B cell (primary cell): ENCODE data around the gene TEX11. TPM values are rescaled to one million over a fixed set of nuclear protein-coding genes. Genes with fewer than 3 reads are reported as not detected.

Source experiments
- ATAC-seq: fragments of 200-7000 bp; cut with Tn5 transposase; one replicate; pipeline ENCODE4 v1.10.0; 2021; ENCODE audit warnings: low read depth, mild to moderate bottlenecking, moderate number of reproducible peaks, moderate library complexity
- CTCF ChIA-PET: fragments of 350-600 bp; sonication (Branson Sonifier 250); formaldehyde crosslinking; loops from one replicate; lab custom pipeline; 2021; ENCODE audit warnings: antibody characterized with exemption, inconsistent platforms; lab: Charles Lee
- POLR2A ChIA-PET: fragments of 350-600 bp; sonication (Branson Sonifier 250); formaldehyde crosslinking; loops from one replicate; lab custom pipeline; 2021; ENCODE audit warnings: antibody characterized with exemption; lab: Charles Lee
- DNase-seq: peaks from one replicate; pipeline ENCODE4 v3.0.0; 2013
- H2AFZ ChIP-seq: 2 replicates; pipeline ENCODE4 v1.6.1; 2012; ENCODE audit warnings: mild to moderate bottlenecking, low read depth, low read length; ENCODE audit not compliant: insufficient read depth, poor library complexity, severe bottlenecking
- H3K27ac ChIP-seq, 2 donors: 1 replicate in 1 of 2; 2 replicates in 1 of 2; pipeline ENCODE4 v1.5.1; 2012 to 2013; ENCODE audit warnings: low read length in 2 of 2, mild to moderate bottlenecking in 2 of 2, moderate library complexity in 1 of 2
- H3K27me3 ChIP-seq, 4 experiments: fragments of 200-600 bp in 1 of 4; sonication (generic) in 1 of 4; replicated peaks in 1 of 4; 1 replicate in 2 of 4; 2 replicates in 2 of 4; pipeline versions ENCODE4 v1.6.1 to v1.7.0; 2013 to 2016; ENCODE audit warnings: low read length in 3 of 4, mild to moderate bottlenecking in 2 of 4, mixed read lengths in 1 of 4, moderate library complexity in 1 of 4; ENCODE audit not compliant: insufficient read depth in 4 of 4, control insufficient read depth in 3 of 4; ENCODE audit errors: control extremely low read depth in 1 of 4
- H3K36me3 ChIP-seq, 2 experiments: replicated peaks in 1 of 2; 1 replicate in 1 of 2; 2 replicates in 1 of 2; pipeline versions ENCODE4 v1.6.1 to v1.7.1; 2013; ENCODE audit warnings: low read length in 1 of 2; ENCODE audit not compliant: insufficient read depth in 2 of 2, control insufficient read depth in 1 of 2; ENCODE audit errors: control extremely low read depth in 1 of 2, extremely low read depth in 1 of 2
- H3K4me1 ChIP-seq, 2 donors: fragments of 200-600 bp in 1 of 2; sonication (generic) in 1 of 2; 1 replicate in 1 of 2; 2 replicates in 1 of 2; pipeline versions ENCODE4 v1.5.1 to v1.6.1; 2013 to 2017; ENCODE audit warnings: low read length in 2 of 2; ENCODE audit not compliant: control insufficient read depth in 2 of 2, insufficient read depth in 2 of 2
- H3K4me2 ChIP-seq: replicated peaks from 2 replicates; pipeline ENCODE3; 2012; ENCODE audit warnings: mild to moderate bottlenecking, low read depth, low read length; ENCODE audit not compliant: poor library complexity, severe bottlenecking
- H3K4me3 ChIP-seq, 5 experiments: fragments of 200-600 bp in 1 of 5; sonication (generic) in 1 of 5; 1 replicate in 3 of 5; 2 replicates in 2 of 5; pipeline versions ENCODE4 v1.5.1 to v1.7.0; 2011 to 2016; ENCODE audit warnings: low read length in 4 of 5, mild to moderate bottlenecking in 4 of 5, low read depth in 2 of 5, control low read depth in 1 of 5, moderate library complexity in 1 of 5; ENCODE audit not compliant: insufficient read depth in 1 of 5; ENCODE audit errors: control extremely low read depth in 1 of 5, extremely low read depth in 1 of 5
- H3K79me2 ChIP-seq: fragments of 200-600 bp; sonication (generic); one replicate; pipeline ENCODE4 v1.6.0; 2016; ENCODE audit warnings: low read length; ENCODE audit not compliant: control insufficient read depth, insufficient read depth
- H3K9ac ChIP-seq: fragments of 200-600 bp; sonication (generic); 2 replicates; pipeline ENCODE4 v1.6.1; 2017; ENCODE audit warnings: mild to moderate bottlenecking, low read length, moderate library complexity
- H3K9me3 ChIP-seq, 3 donors: one replicate each; pipeline versions ENCODE4 v1.6.1 to v1.7.1; 2013; ENCODE audit warnings: low read length in 2 of 3; ENCODE audit not compliant: control insufficient read depth in 2 of 3, insufficient read depth in 1 of 3; ENCODE audit errors: control extremely low read depth in 1 of 3
- H4K20me1 ChIP-seq: 2 replicates; pipeline ENCODE4 v1.6.0; 2012; ENCODE audit warnings: mild to moderate bottlenecking, low read length; ENCODE audit not compliant: insufficient read depth, control insufficient read depth, poor library complexity, severe bottlenecking
- H3K27ac Mint-ChIP-seq: one replicate; pipeline ENCODE4 v1.8.0; 2021; ENCODE audit warnings: mixed read lengths
- H3K27me3 Mint-ChIP-seq: one replicate; pipeline ENCODE4 v1.8.0; 2021; ENCODE audit warnings: mixed read lengths
- H3K4me1 Mint-ChIP-seq: one replicate; pipeline ENCODE4 v1.8.0; 2021; ENCODE audit warnings: mixed read lengths
- H3K4me3 Mint-ChIP-seq: one replicate; pipeline ENCODE4 v1.8.0; 2021; ENCODE audit warnings: mixed read lengths
- H3K9me3 Mint-ChIP-seq: one replicate; pipeline ENCODE4 v1.8.0; 2022; ENCODE audit warnings: mixed read lengths; ENCODE audit not compliant: insufficient read depth
- CTCF ChIP-seq: fragments of 200-600 bp; IDR thresholded peaks from one replicate; pipeline ENCODE4 v1.8.0; 2022; ENCODE audit warnings: antibody characterized with exemption, mild to moderate bottlenecking
- EZH2 ChIP-seq: IDR thresholded peaks from 2 replicates; pipeline ENCODE4 v1.6.1; 2012; ENCODE audit warnings: borderline replicate concordance, low read depth, mild to moderate bottlenecking, moderate library complexity, low read length; ENCODE audit not compliant: insufficient read depth, poor library complexity, severe bottlenecking
- WGBS: methylation state at CpG from one replicate; pipeline ENCODE4 v1.1.5; 2013; ENCODE audit warnings: missing lambda C conversion rate; ENCODE audit not compliant: insufficient coverage; 5-methylcytosine and 5-hydroxymethylcytosine counted together
- intact Hi-C: fragments of 100-400 bp; cut with micrococcal nuclease; formaldehyde crosslinking; loops from one replicate; pipeline ENCODE4 v1.10.0; 2022
- polyA plus RNA-seq: library from polyadenylated mRNA; depleted of rRNA; stranded (reverse); fragments of >200 nt; gene quantifications from 2 replicates; pipeline ENCODE4 v1.2.3, GENCODE V29; 2012
- total RNA-seq, 2 donors: library from RNA; stranded (reverse); fragments of 120-200 nt in 1 of 2; gene quantifications; 1 replicate in 1 of 2; 2 replicates in 1 of 2; pipeline versions ENCODE4 v1.2.3 to v1.2.4, GENCODE V29; 2013 to 2022

The TEX11 gene
- total and polyA plus RNA-seq, 2 donors (not counting 1 experiment from before 2014, with no cell fraction given): not detected

DNA sequence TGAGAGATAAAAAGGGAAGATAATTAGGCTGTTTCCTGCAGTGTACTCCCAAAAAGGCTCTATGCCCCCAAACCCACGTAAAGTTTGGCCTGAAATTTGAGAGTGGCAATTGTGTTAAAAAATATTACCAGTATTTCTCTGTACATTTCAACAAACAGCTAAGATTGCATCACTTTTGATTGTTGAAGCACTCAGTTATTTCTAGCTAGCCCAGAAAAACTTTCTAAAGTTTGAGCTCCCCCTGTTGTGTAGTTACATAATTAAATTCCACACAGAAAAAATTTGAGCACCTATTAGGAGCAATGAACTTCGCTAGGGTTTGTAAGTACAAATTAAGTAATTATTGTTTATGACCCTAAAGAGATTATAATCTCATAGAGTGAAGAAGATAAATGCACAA, 354.4 kb downstream of the TEX11 start:
- Histone ChIP-seq H4K20me1 (no peaks in the 10 kb centered on the region), H2AFZ (no peak overlapping the region), H3K27me3 (no peaks in the 10 kb centered on the region), H3K4me2 (no peak overlapping the region), H3K79me2 (no peaks in the 10 kb centered on the region), H3K36me3 (no peaks in the 10 kb centered on the region), H3K4me3 (no peak overlapping the region), H3K9me3 (no peaks in the 10 kb centered on the region), H3K27ac (no peak overlapping the region), H3K9ac (no peak overlapping the region), H3K4me1 (no peaks in the 10 kb centered on the region)
- POLR2A ChIA-PET: no interaction called here
- no peaks in the 10 kb centered on the region for H3K27me3 Mint-ChIP-seq
- no CpG with 5 or more reads among the region's 2 CpGs for WGBS
- H3K27ac Mint-ChIP-seq: no peak overlapping the region
- intact Hi-C loops: no loop called here
- no peak for TF ChIP-seq CTCF
- no peak overlapping the region for H3K4me3 Mint-ChIP-seq
- H3K9me3 Mint-ChIP-seq: no peaks in the 10 kb centered on the region
- DNase-seq: no peak
- no peak for ATAC-seq
- CTCF ChIA-PET: no interaction called here
- H3K4me1 Mint-ChIP-seq: no peaks in the 10 kb centered on the region

GRCh38 chrX:70553516-70553915, 355.0 kb downstream of the TEX11 start:
- Histone ChIP-seq H3K36me3 (no peaks in the 10 kb centered on the region), H3K4me3 (no peak overlapping the region), H3K4me1 (no peaks in the 10 kb centered on the region), H3K9ac (no peak overlapping the region), H3K9me3 (no peaks in the 10 kb centered on the region), H3K27me3 (no peaks in the 10 kb centered on the region), H2AFZ (no peak overlapping the region), H3K27ac (no peak overlapping the region), H4K20me1 (no peaks in the 10 kb centered on the region), H3K79me2 (no peaks in the 10 kb centered on the region), H3K4me2 (no peak overlapping the region)
- CTCF ChIA-PET: no interaction called here
- Mint-ChIP-seq H3K4me3 (no peak overlapping the region), H3K4me1 (no peaks in the 10 kb centered on the region), H3K9me3 (no peaks in the 10 kb centered on the region), H3K27me3 (no peaks in the 10 kb centered on the region), H3K27ac (no peak overlapping the region)
- DNase-seq (no peak), ATAC-seq (no peak)
- WGBS: no CpG with 5 or more reads among the region's 1 CpG
- TF ChIP-seq CTCF: no peak
- no peak for TF ChIP-seq EZH2
- POLR2A ChIA-PET: no interaction called here
- intact Hi-C loops: no loop called here
